Mucosa of gallbladder (tissue), 1 donor: ENCODE data around the gene PI16. TPM values are rescaled to one million over a fixed set of nuclear protein-coding genes. Genes with fewer than 3 reads are reported as not detected.
A peak's percentile ranks its signal among the peaks of the same experiment; 100 is the strongest.
"Not testable (repeated sequence)": the region's sequence is repeated elsewhere in the genome, so short reads cannot be mapped to it uniquely, and the experiment has no call there.

Experiments used
- DNase-seq: peaks from one replicate; pipeline ENCODE4 v3.0.0-alpha.2; 2020; ENCODE audit warnings: low spot score
- total RNA-seq: library from RNA; stranded (reverse); gene quantifications from one replicate; pipeline ENCODE4 v1.2.1, GENCODE V29; 2021
- donor health status: DM: no; HTN: no; CAD: no.

PI16 gene
- total RNA-seq, 1 donor from 2014 or later, result 16.2 TPM

DNA sequence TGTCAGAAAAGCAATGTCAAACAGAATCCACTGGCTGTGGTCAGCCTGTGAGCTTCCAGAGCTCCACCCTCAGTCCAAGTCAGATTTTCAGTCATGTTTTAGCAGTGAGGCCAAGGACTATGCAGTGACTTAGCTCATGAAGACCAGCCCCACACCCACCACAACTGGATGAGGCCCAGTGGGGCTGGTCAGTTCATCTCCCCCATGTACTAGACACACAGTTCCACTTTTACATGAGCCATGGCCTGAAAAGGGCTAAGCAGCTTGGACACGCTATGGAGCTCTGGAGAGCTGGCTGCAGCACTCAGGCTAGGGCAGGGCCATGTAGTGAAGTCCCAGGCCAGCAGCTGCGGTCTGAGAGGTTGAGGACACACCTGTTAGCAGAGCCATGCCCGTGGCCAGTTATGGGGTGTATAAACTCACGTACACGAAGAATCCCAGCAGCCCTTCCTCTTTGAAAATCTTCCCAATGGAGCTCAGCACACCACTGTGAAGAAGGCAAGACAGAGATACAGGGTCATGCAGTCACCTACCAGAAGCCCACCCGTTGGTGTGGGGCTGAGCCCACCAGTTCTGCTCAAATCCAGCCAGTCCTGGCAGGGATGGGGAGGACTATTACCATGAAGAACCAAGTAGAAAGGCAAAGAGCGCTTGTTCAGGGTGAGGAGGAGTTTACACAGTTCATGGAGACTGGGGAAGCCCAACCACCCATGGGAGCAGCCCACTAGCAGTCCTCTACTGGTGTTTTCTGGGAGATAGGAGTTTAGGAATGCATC is 20.9 kb downstream of the PI16 start:
- no peak for DNase-seq

DNA sequence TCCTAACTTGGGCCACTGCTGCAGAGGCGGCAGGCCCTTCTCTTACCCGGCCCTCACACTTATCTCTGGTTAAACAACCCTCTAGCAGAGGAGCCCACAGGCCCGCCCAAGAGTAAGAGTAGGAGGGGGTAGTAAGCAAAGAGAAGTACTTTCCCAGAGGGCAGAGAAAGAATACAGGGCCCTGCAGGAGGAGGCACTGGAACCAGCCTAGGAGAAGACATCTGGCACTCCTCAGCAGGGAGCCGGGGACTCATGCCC is 21.4 kb downstream of the PI16 start:
- no peak for DNase-seq

DNA sequence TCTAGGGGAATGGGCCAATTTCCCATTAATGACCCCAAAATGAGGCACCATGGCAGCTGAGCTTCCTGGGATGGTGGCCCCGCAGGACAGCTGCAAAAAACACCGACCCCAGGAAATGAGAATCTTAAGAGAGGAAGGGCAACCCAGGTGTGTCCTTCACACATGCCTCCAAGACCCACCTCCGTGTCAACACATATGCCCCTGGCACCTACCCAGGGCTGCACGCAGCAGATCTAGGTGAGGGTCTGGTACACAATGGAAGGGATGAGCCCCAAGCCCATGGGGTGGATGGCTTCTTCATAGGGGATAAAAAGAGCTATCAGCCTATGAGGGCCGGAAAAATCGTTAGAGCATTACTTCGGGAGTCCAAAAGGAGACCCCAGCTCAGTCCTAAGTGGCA is 22.0 kb downstream of the PI16 start:
- DNase-seq, result no peak

DNA sequence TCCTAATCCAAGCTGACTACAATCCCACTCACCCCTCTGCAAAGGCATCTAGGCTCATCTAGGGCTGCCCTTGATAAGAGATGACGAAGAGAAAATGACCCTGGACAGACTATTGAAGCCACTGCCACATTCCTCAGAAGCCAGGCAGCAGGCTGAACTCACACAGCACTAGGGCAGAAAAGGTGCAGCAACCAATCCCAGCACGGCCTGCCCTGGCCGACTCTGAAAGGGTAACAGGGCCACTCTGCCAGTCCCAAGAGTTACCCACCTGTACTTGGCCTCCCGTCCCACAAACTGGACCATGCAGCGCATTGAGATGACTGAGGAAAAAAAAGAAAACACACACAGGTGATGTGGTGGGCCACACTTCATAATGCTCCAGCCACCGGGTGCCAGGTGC is 22.4 kb downstream of the PI16 start:
- DNase-seq, result no peak

DNA sequence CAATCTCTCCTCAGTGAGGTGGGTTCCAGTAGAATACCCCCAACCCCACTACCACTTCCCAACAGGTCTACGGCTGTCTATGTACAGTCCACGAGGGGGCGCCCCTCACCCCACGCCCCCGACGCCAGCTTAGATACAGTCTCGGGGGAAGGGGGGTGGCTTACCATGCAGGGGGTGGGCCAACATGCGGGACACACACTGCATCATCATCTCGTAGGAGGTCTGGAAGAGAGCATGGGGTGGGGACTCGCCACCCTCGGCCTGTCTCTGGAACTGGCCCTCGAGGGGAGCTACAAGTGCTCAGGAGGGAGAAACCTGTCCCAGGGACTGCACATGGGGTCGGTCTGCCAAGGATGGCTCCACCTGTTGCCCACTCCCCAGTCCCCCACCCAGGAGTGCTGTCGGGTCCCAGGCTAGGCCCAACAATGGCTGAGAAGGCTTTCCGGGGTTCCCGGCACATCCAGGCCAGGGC is 23.0 kb downstream of the PI16 start:
- no peak for DNase-seq

DNA sequence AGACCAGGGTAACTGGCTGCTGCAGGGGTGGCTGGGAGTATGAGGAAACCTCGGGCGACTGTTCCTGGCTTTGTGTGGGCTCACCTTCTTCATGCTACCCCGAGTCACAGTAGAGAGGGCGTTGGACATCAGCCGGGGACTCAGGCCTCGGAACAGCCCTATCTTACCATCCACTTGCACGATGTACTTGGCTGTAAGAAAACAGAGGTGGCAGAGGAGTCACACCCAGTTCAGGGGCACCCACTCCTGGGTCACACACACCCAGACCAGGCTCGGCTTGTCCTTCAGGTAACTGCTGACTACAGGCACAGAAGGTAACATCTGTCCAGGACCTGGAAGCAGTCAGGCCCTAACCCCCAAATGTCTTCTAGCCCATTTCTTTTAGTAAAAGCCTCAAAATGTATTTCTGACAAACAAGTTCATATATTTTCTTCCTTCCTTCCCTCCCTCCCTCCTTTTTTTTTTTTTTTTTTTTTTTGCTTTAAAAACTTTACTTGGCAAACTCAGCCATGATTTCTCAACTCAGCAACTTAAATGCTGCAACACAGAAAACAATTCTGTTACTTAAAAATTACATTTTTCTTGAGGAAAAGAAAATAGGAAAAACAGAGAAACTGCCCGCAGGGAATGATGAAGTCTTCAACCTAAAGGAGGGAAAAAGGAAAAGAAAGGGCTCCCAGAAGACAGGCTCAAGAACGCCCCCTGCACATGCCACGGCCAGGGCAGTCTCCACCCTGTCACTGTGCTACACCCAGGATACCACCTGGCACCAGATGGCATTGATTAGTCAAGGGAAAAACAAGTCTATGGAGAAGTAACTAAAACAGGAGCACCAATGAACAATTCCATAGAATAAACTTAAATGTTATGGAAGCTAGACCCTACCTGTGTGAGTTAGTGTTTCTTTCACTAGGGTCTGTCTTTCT is 24.1 kb downstream of the PI16 start:
- no peak for DNase-seq

DNA sequence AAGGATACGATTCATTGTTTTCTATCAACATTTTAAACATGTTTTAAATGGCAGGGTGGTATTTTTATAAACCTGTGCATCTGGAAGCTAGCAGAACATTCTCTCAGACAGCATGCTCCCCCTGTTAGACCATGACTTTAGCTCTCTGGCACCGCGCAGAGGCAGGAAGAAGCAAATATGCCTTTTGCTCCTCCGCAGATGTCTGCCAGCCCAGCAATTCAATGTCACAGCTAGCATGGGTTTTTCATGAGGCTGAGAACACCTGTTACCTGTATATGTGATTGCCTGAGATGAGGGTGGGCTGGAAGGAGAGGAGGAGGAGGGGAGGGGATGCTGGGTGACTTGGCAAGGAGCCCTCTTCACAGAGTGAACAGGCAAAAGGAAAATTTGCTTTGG is 24.8 kb downstream of the PI16 start:
- DNase-seq, result peak; percentile 54

DNA sequence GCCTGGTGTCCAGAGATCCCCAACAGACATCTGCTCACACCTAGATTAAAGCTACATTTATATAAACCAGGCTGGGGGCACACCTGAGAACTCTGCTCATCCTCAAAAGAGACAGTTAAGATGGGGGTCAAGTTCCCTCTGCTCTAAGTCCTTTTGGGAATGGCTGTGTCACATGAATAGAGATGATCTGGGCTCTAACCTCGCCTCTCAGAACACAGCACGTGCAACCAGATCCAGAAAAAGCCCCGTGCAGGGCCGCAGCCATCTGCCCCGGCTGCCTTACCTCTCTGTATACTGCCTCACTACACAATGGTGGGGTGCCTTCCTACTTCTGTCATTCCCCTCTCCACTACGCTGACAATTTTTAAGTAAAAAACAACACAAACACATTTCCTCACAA is 25.6 kb downstream of the PI16 start:
- DNase-seq, result no peak

DNA sequence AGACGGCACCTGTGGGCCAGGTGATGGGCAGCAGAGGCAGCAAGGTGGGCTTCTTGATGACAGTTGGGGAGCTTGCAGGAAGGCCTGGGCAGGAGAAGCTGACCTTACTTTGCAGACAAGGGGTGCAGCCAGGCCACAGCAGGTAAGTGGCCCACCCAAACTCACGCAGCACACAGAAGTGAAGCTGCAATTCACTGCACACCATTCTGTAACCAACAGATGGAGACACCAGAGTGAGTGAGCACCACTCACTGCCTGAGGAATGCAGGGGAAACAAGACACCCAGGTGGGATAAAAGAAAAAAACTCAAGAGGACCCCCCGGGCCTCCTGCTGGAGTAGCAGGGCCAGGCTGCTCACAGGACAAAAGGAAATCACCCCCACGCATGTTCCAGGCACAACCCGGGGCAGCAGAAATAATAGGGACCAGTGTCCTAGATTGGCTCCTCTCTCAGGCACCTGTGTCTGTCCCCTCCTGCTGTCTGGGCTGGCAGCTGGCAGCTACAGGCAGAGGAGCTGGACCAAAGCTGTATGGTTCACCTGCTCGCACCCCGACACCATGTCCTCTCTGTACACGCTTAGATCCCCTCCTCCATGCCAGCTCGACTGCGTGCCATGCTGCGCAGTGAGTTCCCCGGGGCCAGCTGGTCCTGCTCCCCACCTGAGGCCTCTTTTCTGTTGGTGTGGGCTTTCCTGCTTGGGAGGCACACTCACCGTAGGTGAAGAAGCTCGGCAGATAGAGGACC is 26.5 kb downstream of the PI16 start:
- no peak for DNase-seq

DNA sequence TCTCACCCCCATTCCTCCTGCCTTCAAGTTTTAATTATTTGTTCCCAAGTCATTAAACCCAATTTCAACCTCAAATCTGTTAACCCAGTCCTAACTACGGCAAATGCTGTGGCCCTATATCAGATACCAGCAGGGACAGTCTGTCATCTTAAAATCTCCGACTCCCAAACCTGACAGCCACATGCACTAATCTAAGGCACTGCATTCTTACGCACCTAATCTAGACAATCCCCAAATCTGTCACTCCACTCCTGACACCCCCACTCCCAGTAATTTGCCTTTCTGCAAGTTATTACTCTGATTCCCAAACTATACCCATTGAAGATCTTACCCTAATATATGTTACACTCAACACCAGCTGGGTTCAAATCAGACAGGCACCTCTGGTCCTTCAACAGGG is 29.0 kb downstream of the PI16 start:
- DNase-seq, result no peak

DNA sequence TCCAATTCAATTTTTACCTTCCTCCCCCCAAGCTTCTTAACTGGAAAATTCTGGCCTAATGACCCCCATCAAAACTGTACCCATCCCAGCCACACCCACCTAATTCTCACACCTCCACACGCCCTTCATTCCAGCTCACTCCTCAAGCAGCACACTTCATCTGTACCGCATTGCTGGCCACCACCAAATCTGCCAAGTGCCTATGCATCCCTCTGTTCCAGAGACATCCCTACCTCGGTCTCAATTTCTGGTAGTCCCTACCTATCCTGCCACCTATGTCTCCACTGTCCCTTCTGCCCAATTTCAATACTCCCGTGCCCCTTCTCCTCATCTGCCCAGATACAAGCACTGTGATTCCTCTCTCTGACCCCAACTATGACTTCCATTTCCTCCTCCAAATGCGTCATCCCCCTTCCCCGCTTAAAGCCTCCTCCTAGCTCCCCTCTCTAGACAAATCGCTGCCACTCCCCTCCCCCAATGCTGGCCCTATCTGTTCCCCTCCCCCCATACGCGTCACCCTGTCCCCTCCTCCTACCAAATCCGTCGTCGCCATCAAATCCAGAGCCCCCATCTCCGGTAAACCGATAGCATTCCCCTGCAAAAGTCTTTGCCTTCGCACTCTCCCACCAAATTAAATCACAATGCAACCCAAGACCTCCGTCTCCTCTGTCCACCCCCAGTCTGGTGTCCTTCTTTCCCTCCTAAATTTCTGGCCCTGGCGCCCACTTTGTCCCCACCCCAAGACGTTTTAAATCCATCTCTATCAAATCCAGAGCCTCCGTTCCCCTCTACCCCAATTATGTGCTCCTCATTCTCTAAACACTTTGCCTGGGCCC is 30.3 kb downstream of the PI16 start:
- peak; percentile 46 for DNase-seq

DNA sequence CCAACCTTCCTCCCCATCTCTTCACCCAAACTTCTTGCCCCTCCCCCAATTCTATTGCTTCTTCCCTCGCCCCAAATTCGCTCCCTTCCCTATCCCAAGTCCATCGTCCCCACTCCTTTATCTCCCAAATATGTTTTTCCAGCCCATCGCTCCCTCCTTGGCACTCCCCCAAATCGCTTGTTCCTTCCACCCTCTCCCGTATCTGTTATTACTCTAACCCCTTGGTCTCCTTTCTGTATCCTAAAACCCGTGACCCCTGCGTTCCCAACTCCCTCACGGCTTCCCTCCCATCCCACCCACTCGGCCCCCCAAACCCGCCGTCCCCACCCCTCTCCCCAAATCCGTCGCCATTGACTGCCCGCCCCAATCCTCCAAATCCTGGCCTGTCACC is 30.9 kb downstream of the PI16 start:
- DNase-seq, result no peak

DNA sequence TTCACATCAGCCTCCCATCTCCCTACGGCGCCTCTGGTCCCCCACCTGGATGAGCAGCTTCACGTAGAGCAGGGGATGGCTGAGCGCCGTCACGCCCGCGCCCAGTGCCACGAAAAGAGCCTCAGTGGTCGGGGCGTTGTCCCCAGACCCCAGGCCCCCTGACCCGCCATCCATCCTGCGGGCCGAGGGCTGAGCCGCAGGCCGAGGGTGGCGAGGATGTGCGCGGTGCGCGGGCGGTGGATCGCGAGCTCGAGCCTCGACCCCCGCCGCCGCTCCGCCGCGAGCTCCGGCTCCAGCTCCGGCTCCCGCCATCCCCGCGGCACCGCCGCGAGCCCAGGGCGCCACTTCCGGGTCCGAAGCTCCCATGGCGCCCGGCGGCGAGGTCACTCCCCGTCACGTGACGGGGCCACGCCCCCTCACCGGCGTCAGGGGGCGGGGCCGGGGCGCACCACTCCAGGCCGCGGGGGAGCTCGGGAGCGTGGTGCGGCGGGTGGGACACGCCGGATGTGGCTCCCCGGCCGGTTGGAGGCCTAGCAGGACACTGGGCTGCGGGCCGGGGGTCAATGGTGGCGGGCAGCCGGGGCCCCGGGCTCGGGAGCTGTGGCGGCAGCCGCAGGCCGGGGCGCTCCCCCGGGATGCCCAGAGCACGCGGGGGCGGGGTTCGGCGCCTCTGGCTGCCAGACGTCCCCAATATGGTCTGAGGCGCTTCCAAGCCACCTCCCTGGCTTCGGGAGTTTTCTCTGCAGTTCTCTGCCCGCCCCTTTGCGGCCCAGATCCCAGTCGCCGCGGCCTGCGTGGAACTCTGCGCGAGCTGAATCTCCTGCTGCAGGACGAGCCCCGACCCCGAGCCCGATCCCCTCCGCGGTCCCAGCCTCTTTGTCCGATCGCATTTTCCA is 31.5 kb downstream of the PI16 start, which contains the start of gene MTCH1:
MTCH1 (minus strand) TSS at position 389 of the 896 bp plus-strand sequence; CDS start at position 366, 23 bp downstream.
- DNase-seq, result peak; percentile 89

DNA sequence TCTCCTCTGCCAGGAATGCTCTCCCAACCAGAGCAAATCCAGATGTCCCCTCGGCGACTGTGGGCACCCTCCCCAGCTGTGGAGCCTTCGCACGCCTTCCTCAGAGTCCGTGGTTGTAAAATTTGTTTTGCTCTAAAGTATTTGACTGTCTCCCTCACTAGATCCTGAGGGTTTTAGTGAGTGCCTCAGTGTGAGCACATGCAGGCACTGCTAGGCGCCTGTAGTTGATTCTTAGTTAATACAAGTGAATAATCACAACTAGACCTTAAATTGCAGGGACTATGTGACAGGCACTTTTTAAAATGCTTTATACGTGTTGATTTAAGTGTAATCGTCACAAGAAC is 32.1 kb downstream of the PI16 start:
- DNase-seq, result no peak

DNA sequence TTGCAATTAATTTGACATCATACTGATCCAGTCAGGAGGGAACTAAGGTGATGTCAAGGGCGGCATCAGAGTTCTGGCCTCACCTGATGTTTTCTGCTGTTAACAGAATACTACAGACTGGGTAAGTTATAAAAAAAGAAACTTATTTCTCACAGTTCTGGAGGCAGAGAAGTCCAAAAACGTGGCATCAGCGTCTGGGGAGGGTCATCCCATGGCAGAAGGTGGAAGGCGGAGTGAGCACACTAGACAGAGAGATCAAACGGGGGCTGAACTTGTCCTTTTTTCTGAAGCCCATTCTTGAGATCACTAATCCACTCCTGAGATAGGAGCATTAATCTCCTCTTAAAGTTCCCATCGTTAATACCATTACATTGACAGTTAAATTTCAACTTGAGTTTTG is 34.7 kb downstream of the PI16 start:
- no peak for DNase-seq

DNA sequence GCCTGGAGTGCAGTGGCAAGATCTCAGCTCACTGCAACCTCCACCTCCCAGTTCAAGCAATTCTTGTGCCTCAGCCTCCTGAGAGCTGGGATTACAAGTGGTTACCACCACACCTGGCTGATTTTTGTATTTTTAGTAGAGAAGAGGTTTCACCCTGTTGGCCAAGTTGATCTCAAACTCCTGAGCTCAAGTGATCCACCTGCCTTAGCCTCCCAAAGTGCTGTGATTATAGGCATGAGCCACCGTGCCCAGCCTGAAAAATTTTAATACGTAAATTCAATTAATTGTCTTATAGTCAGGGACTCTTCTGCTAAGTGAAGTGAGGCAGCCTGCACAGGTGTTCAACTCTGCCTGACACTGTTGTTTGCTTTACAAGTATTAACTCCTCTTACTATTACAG is 35.9 kb downstream of the PI16 start:
- not testable (repeated sequence) for DNase-seq

DNA sequence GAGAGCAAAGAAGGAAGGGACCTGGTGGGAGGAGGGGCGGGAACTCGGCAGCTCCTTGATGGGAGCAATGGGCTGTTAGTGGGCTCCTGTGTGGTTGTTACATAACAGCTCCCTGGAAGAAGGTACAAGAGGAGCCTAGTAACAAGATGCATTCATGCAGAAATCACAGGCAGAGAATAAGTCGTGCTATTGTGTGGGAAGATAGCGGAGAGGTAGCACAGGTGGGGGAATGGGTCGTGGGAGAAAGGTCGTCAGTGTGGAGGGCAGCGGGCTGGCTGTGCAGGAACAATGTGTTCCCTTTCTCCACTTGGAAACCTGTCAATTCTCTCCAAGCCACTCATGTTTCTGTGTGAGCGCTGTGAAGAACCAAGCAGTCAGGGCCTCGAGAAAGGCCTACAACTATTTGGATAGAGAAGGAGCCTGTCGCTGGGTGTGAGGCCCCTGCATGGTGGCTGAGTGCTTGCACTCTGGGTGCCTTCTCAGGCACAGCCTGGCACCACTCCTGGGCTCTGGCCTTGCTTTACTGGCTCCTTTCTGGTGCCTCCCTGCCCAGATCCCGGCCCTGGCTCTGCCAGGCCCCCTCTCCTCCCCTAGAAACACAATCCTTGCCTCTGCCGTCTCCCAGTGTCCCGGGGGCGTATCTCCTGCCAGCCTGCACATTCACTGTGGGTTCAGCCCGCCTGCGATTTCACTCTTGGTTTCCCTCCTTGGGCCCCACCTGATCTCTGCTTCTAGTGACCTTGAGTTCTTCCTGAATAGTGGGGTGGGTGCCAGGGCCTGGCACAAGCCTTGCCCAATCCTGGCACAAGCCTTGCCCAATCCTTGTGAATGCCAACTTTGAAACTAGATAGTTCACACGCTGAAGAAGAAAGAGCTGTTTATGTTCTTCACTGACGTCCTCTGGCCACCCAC is 43.5 kb downstream of the PI16 start:
- DNase-seq, result peak; percentile 60

DNA sequence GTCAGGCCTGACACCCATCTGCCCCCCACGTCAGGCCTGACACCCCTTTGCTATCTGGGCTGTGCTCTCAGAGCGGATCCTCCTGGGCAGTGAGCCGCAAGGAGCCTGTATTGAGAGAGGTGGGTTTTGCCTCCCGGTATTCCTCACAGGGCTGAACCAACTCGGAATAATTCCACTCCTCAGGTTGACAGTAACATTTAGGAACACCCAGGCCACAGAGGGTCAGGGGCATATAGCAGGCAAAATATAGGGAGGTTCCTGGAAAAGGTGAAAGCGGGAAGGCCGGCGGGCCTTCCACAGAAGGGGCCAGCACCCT is 44.1 kb downstream of the PI16 start:
- DNase-seq, result no peak

DNA sequence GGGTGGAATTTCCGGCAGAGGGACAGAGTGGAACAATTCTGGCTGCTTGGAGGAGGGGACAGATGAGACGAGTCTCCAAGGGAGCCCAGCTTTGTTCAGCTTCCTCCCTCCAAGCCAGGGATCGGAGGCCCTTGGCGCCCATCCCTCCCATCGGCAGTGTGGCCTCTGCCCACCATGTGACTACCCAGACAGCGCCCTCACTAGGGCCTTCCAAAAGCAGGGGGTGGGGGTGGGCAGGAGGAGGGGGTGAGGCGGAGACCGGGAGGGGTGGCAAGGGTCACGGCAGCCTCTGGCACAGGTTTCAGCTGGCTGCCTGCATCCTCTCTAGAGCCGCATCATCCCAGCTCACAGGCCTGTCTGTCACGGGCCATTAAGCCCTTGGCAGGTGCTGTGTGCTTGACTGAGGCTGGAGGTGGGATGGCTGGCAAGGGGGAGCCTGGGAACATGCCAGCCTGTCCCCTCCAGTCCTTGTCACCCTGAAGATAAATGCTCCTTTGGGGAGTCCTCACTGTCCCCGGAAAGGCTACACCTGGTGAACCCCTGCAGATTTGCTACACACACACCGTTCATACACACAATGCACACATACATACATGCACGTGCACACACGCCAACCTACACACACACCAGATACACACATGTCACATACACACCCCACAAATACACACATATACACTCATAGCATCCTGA is 44.7 kb downstream of the PI16 start:
- no peak for DNase-seq
